Bronchial smooth muscle cell (primary cell): Measurements from ENCODE around the gene STAT1. TPM values are rescaled to one million over a fixed set of nuclear protein-coding genes. Genes with fewer than 3 reads are reported as not detected.

Experiments used
- total RNA-seq: library from RNA; depleted of rRNA; stranded (reverse); fragments of >200 nt; gene quantifications from 2 replicates; pipeline ENCODE4 v1.2.1, GENCODE V29; 2014

The STAT1 gene
- total RNA-seq, result 59.0 and 77.5 TPM in 2 replicates

GRCh38 chr2:191013932-191014652, at the start of gene STAT1:
Gene STAT1, minus strand, starts transcription at chr2:191014171. Its CDS starts 4,168 bp downstream, at chr2:191010003.

Other genes starting within 250 kb of the STAT1 start
- gene GLS, start 133.3 kb downstream of the STAT1 start, total RNA-seq, result 120 and 170 TPM in 2 replicates
- 0.60 and 0.63 TPM in 2 replicates for gene STAT4, start 136.8 kb upstream of the STAT1 start, total RNA-seq
- gene MYO1B, start 231.2 kb upstream of the STAT1 start, total RNA-seq, result 37.9 and 84.0 TPM in 2 replicates